ENCODE data around the gene ANKZF1.
A peak's percentile ranks its signal among the peaks of the same experiment; 100 is the strongest.

Gene ANKZF1

DNA sequence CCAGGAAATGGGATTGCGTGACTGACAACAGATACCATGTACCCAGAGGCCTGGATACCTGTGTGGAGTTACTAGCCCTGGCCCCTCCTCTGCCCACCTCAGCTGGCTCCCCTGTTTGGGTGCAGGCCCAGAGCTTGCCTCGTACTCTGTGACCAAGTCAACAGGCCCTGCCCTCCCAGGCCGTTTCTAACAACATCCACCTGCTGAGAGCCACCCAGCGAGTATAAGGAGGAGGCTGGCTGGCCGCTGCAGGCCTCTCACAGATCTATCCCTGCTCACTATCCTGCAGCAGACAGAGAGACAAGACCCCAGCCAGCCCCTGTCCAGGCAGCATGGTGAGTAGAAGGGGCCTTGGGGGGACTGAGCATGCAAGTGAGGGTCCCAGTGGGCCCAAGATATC, 36.6 kb downstream of the ANKZF1 start:
- no peak for DNase-seq
- H3K9me3 ChIP-seq: no peaks in the 10 kb centered on the region

DNA sequence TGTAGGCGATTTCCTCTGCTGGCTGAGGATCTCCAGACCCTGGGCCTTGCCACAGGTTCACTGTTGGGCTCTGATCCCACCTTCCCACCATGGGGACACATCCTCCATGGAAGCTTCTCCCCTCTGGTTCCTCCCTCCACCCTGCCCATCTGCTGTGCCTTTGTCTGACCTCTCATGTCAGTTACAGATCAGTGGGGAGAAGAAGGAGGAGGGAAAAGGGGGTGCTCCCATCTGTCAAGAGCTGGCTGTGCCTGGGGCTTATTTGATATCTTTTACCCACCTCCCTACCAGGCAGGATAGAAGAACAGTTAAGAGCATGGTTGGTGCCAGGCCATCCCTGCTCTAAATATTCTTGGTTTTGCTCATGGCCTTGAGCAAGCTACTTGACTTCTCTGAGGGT, 37.3 kb downstream of the ANKZF1 start:
- DNase-seq: no peak
- no peaks in the 10 kb centered on the region for H3K9me3 ChIP-seq
- peaks cover 13% of the 10 kb centered on the region for H3K4me1 ChIP-seq
- H3K4me3 ChIP-seq (ENCODE audit: low read depth, low read length): no peak overlapping the region
- no peaks in the 10 kb centered on the region; the same call in 1 of the 2 replicates for H3K27me3 ChIP-seq
- no peak for TF ChIP-seq CTCF (IDR thresholded peaks at IDR 0.05; ENCODE audit: low read depth, low read length)
- no peaks in the 10 kb centered on the region for H3K36me3 ChIP-seq

More for the DNA sequence above, 36.6 kb downstream of the ANKZF1 start:
- H3K4me3 ChIP-seq (ENCODE audit: low read depth, low read length): no peak overlapping the region
- H3K36me3 ChIP-seq: no peaks in the 10 kb centered on the region
- peaks cover 13% of the 10 kb centered on the region for H3K4me1 ChIP-seq
- H3K27me3 ChIP-seq: no peaks in the 10 kb centered on the region; the same call in 1 of the 2 replicates
- TF ChIP-seq CTCF (IDR thresholded peaks at IDR 0.05; ENCODE audit: low read depth, low read length): no peak

DNA sequence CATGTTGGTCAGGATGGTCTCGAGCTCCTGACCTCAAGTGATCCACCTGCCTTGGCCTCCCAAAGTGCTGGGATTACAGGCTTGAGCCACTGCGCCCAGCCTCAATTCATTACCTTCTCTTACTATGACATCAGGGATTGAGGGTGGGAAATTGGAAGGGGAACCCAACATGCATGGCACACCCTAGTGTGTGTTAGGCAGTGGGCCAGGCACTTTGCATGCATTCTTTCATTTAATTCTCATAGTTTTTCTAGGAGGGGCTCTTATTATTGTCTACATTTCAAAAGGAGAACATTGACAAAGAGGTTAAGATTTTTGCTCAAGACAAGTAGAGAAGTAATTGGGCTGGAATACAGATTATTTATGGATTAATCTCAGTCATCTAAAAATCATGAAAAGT, 38.7 kb downstream of the ANKZF1 start:
- no peak for TF ChIP-seq CTCF (IDR thresholded peaks at IDR 0.05; ENCODE audit: low read depth, low read length)
- H3K9me3 ChIP-seq: no peaks in the 10 kb centered on the region
- H3K4me1 ChIP-seq: peaks cover 13% of the 10 kb centered on the region
- no peaks in the 10 kb centered on the region for H3K36me3 ChIP-seq
- H3K4me3 ChIP-seq (ENCODE audit: low read depth, low read length): no peak overlapping the region
- no peaks in the 10 kb centered on the region; the same call in 1 of the 2 replicates for H3K27me3 ChIP-seq
- DNase-seq: no peak

DNA sequence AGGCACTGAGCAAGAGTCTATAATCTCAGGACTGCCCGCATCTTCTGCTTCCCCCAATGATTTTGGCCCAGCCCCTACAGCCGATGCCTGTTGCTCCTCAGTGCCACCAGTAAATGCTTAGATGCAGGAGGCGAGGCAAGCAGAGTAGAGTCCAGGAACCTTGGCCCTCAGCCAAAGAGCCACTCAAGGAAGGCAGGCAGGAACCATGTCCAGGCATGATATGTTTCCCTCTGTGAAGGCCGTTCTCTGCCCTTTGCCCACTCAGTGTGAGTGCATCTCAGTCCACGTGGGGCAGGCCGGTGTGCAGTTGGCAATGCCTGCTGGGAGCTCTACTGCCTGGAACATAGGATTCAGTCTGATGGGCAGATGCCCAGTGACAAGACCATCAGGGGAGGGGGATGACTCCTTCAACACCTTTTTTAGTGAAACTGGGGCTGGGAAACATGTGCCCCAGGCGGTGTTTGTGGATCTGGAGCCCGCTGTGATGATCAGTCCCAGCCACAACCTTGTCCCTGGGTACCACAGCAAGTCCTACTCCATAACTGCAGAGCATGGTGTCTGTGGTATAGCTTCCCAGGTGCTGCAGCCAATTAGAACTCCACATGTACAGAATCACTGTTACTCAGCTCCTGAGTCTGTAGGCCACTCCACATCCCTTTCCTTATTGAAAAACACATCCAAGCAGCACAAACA, 39.9 kb downstream of the ANKZF1 start:
- no peaks in the 10 kb centered on the region for H3K9me3 ChIP-seq
- peaks cover 12% of the 10 kb centered on the region for H3K4me1 ChIP-seq
- H3K36me3 ChIP-seq: no peaks in the 10 kb centered on the region
- peak; percentile 85 for DNase-seq
- H3K27me3 ChIP-seq: no peaks in the 10 kb centered on the region
- no peak for TF ChIP-seq CTCF (IDR thresholded peaks at IDR 0.05; ENCODE audit: low read depth, low read length)
- H3K4me3 ChIP-seq (ENCODE audit: low read depth, low read length): no peak overlapping the region

GRCh38 chr2:219270055-219270372, 40.4 kb downstream of the ANKZF1 start:
- TF ChIP-seq CTCF (IDR thresholded peaks at IDR 0.05; ENCODE audit: low read depth, low read length): no peak
- H3K9me3 ChIP-seq: no peaks in the 10 kb centered on the region
- no peak for DNase-seq
- peaks cover 8% of the 10 kb centered on the region for H3K4me1 ChIP-seq
- no peaks in the 10 kb centered on the region for H3K36me3 ChIP-seq
- H3K27me3 ChIP-seq: no peaks in the 10 kb centered on the region
- H3K4me3 ChIP-seq (ENCODE audit: low read depth, low read length): no peak overlapping the region

DNA sequence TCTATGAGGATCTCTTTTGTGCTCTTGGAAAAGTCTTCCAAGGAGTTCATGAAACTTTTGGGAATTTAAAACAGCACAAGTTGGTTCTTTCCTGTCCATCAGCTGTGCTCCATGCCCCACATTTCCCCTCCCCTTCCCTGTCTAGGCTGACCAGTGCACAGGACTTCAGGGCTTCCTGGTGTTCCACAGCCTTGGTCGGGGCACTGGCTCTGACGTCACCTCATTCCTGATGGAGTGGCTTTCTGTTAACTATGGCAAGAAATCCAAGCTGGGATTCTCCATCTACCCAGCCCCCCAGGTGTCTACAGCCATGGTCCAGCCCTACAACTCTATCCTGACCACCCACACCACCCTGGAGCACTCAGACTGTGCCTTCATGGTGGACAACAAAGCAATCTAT, 41.4 kb downstream of the ANKZF1 start:
- DNase-seq: no peak
- peaks cover 8% of the 10 kb centered on the region for H3K4me1 ChIP-seq
- H3K9me3 ChIP-seq: no peaks in the 10 kb centered on the region
- no peaks in the 10 kb centered on the region for H3K27me3 ChIP-seq
- no peaks in the 10 kb centered on the region for H3K36me3 ChIP-seq
- no peak overlapping the region for H3K4me3 ChIP-seq (ENCODE audit: low read depth, low read length)
- no peak for TF ChIP-seq CTCF (IDR thresholded peaks at IDR 0.05; ENCODE audit: low read depth, low read length)

Measured in BE2C (cell line).